ENCODE data around the gene TTC36.

TTC36 gene

DNA sequence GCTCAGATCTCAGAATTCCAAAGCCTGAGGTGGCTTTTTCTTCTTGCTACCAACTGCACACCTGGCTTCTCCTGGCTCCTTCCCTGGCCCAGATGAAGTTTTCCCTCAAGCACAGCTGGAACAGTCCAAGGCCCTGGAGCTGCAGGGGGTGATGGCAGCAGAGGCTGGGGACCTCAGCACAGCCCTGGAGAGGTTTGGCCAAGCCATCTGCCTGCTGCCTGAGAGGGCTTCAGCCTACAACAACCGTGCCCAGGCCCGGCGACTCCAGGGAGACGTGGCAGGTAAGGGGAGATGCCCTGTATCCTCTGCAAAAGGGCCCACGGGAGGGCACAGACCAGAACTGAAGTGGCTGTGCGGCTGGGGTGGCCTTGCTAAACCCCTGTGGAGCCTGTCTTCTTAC is 1.2 kb downstream of the TTC36 start:
- TF ChIP-seq GATA2 (IDR thresholded peaks at IDR 0.05; ENCODE audit: low read depth, low read length) (no peak), GATA3 (IDR thresholded peaks at IDR 0.05; ENCODE audit: low read depth, low read length) (no peak)

DNA sequence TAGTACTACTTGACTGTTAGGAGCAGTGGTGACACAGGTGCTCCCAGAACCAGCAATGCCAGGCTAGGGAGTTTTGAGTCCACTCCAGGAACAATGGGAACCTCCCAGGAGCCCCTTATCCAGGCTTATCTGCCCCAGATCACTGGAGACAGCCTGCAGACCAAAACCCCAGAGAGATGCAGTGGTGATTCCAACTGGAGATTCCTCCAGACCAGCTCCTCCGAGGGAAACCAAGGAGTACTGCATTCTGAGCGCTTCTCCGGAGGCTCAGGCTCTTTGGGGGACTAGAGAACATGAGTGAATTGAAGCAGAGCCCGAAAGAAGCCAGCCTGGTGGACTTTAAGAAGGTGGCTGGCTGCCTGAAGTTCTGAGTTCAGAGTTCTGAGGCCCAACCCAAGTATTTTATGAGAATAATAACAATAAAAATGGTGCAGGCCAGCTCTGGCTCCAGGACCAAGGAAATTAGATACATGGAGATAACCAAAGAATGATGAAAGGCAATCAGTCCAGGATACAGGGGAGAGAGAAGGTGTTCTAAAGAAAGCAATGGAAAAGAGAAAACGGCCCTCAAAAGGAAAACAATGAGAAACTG is 2.4 kb downstream of the TTC36 start:
- no peak for TF ChIP-seq GATA2 (IDR thresholded peaks at IDR 0.05; ENCODE audit: low read depth, low read length)
- TF ChIP-seq GATA3 (IDR thresholded peaks at IDR 0.05; ENCODE audit: low read depth, low read length), result no peak

DNA sequence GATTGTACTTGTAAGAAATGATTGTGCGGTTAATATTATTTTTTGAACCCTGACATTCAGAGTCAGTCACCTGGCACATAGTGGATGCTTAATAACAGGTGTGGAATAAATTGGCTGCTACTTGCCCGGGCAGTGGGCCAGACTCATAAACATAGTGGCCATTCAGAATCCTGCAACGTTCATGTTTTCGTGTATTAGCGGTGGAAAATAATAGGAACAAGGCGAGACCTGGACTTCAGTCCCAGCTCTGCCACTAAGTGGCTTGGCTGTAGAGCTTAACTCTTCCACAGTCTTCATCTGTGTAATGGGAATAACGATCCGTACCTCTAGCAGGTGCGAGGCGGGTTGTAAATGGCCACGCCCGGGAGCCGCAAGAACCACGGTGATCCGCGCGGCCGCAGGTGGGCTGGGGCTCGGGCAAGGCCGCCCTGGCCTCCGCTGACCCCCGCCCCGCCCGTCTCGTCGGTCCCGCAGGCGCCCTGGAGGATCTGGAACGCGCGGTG is 3.0 kb downstream of the TTC36 start:
- TF ChIP-seq GATA2 (IDR thresholded peaks at IDR 0.05; ENCODE audit: low read depth, low read length) (no peak), GATA3 (IDR thresholded peaks at IDR 0.05; ENCODE audit: low read depth, low read length) (no peak)

DNA sequence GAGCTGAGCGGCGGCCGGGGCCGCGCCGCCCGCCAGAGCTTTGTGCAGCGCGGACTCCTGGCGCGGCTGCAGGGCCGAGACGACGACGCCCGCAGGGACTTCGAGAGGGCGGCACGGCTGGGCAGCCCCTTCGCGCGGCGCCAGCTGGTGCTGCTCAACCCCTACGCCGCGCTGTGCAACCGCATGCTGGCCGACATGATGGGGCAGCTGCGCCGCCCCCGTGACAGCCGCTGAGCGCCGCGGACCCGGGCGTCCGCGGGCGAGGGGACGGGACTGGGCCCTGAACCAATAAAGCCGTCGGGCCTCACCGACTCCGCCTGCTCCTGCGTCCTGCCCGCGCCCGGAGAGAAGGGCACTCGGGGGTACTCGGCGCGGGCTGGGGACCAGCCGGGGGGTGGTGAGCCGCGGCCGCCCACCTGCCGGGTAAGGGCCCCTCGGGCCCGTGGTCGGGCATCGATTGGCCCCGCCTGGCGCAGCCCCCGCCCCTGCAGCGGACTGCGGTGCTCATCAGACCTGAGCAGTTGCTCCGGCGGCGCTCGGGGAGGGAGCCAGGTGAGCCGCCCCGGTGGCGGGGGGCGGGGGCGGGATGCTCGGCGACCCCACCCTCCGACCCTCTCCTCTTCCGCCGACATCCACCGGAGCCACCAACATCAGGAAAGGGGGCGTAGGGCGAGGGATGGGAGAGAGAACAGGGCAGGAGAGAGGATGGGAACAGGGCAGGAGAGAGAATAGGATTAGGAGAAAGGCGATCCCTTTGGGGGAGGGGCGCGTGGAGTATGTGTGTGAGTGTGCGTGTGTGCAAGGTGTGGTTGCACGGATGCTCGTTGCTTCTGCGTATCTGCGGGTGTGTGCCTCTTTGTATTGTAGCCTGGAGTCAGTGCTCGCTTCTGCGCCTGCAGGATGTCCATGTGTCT is 3.7 kb downstream of the TTC36 start, which contains the start of gene TMEM25:
TMEM25 (plus strand) TSS at position 510 of the 914 bp plus-strand sequence. CDS start 610 bp downstream, outside the sequence.
- no peak for TF ChIP-seq GATA3 (IDR thresholded peaks at IDR 0.05; ENCODE audit: low read depth, low read length)
- TF ChIP-seq GATA2 (IDR thresholded peaks at IDR 0.05; ENCODE audit: low read depth, low read length), result no peak

DNA sequence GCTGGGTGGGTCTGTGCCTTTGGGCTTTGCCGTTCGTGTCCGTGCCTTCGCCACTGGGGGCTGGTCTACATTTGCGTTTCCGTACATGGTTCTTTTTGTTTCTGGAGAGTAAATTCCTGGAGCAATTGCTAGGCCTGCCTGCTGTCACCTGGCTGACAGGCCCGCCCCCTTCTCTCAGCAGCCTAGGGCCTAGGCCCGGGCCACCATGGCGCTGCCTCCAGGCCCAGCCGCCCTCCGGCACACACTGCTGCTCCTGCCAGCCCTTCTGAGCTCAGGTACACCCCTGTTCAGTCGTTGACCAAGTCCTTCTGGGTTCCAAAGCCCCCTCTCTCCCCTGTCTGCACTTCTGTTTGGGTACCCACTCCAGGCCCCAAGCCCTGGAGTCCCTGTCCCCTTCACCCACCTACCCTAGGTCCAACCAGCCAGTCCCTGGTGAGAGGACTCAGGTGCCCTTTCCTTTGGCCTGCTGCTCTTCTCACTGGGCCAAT is 4.4 kb downstream of the TTC36 start:
- TF ChIP-seq GATA2 (IDR thresholded peaks at IDR 0.05; ENCODE audit: low read depth, low read length) (no peak), GATA3 (IDR thresholded peaks at IDR 0.05; ENCODE audit: low read depth, low read length) (no peak)

DNA sequence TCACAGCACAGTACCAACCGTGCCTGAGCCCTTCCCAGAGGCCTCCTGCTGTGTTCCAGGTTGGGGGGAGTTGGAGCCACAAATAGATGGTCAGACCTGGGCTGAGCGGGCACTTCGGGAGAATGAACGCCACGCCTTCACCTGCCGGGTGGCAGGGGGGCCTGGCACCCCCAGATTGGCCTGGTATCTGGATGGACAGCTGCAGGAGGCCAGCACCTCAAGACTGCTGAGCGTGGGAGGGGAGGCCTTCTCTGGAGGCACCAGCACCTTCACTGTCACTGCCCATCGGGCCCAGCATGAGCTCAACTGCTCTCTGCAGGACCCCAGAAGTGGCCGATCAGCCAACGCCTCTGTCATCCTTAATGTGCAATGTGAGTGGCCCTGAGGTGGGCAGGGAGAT is 4.8 kb downstream of the TTC36 start:
- no peak for TF ChIP-seq GATA2 (IDR thresholded peaks at IDR 0.05; ENCODE audit: low read depth, low read length)
- TF ChIP-seq GATA3 (IDR thresholded peaks at IDR 0.05; ENCODE audit: low read depth, low read length), result no peak

DNA sequence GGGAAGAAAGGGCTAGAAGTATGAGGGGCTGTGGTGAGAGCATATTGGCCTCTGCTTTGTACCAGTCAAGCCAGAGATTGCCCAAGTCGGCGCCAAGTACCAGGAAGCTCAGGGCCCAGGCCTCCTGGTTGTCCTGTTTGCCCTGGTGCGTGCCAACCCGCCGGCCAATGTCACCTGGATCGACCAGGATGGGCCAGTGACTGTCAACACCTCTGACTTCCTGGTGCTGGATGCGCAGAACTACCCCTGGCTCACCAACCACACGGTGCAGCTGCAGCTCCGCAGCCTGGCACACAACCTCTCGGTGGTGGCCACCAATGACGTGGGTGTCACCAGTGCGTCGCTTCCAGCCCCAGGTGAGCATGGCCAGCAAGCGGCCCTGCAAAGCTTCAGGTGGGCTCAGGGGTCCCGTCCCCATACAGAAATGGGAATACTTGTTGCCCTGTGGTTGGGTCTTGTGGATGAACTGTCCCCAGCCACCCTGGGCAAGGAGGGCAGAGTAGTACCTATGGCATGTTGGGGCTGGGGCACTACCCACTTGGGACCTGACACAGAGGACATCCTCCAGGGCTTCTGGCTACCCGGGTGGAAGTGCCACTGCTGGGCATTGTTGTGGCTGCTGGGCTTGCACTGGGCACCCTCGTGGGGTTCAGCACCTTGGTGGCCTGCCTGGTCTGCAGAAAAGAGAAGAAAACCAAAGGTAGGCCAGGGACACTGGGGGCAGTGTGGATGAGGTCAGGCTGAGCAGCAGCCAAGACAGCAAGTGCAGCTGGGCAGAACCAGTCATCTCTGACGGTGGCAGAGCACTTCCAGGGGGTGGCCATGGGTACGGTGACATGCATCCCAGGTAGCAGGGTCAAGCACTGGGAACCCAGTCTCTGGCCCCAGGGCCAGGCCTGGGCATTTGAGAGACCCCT is 5.8 kb downstream of the TTC36 start:
- TF ChIP-seq GATA2 (IDR thresholded peaks at IDR 0.05; ENCODE audit: low read depth, low read length) (no peak), GATA3 (IDR thresholded peaks at IDR 0.05; ENCODE audit: low read depth, low read length) (no peak)

DNA sequence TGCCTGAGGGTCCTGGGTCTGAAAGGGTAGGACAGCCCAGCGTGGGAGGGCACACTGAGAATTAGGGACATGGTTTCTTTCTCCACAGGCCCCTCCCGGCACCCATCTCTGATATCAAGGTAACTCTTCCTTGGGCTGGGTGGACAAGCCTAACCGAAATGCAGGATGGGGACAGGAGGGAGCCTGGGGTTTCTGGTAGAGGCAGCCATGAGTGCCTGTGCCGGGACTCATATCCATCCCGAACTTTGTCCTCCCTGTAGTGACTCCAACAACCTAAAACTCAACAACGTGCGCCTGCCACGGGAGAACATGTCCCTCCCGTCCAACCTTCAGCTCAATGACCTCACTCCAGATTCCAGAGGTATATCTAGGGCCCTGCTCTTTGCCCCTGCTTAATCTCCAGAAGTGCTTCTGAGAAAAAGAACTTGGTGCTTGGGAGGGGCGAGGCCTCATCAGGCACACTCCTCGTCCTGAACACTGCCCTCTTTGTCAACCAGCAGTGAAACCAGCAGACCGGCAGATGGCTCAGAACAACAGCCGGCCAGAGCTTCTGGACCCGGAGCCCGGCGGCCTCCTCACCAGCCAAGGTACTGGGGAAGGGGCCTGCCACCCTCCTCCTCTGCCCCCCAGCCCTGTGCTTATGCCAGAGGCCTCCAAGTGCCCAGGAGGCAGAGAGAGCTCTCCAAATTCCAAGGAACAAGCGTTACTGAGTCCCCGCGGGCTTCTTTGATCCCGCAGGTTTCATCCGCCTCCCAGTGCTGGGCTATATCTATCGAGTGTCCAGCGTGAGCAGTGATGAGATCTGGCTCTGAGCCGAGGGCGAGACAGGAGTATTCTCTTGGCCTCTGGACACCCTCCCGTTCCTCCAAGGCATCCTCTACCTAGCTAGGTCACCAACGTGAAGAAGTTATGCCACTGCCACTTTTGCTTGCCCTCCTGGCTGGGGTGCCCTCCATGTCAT is 6.8 kb downstream of the TTC36 start:
- TF ChIP-seq GATA2 (IDR thresholded peaks at IDR 0.05; ENCODE audit: low read depth, low read length), result no peak
- no peak for TF ChIP-seq GATA3 (IDR thresholded peaks at IDR 0.05; ENCODE audit: low read depth, low read length)

DNA sequence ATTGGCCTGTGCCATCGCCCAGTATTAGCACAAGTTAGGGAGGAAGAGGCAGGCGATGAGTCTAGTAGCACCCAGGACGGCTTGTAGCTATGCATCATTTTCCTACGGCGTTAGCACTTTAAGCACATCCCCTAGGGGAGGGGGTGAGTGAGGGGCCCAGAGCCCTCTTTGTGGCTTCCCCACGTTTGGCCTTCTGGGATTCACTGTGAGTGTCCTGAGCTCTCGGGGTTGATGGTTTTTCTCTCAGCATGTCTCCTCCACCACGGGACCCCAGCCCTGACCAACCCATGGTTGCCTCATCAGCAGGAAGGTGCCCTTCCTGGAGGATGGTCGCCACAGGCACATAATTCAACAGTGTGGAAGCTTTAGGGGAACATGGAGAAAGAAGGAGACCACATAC is 8.0 kb downstream of the TTC36 start:
- no peak for TF ChIP-seq GATA3 (IDR thresholded peaks at IDR 0.05; ENCODE audit: low read depth, low read length)
- TF ChIP-seq GATA2 (IDR thresholded peaks at IDR 0.05; ENCODE audit: low read depth, low read length), result no peak

DNA sequence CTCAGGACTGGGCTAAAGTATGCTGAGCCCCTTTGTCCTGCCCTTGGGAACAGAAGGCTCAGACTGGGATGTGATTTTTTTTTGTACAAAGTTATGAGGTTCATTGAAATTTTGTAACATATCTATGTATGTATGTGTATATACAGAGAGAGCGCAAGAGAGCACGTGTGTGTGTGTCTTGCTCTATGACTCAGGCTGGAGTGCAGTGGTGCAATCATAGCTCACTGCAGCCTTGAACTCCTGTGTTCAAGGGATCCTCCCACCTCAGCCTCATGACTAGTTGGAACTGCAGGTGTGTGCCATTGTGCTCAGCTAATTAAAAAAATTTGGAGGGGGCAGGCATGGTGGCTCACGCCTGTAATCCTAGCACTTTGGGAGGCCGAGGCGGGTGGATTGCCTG is 9.5 kb downstream of the TTC36 start:
- TF ChIP-seq GATA2 (IDR thresholded peaks at IDR 0.05; ENCODE audit: low read depth, low read length) (no peak), GATA3 (IDR thresholded peaks at IDR 0.05; ENCODE audit: low read depth, low read length) (no peak)

DNA sequence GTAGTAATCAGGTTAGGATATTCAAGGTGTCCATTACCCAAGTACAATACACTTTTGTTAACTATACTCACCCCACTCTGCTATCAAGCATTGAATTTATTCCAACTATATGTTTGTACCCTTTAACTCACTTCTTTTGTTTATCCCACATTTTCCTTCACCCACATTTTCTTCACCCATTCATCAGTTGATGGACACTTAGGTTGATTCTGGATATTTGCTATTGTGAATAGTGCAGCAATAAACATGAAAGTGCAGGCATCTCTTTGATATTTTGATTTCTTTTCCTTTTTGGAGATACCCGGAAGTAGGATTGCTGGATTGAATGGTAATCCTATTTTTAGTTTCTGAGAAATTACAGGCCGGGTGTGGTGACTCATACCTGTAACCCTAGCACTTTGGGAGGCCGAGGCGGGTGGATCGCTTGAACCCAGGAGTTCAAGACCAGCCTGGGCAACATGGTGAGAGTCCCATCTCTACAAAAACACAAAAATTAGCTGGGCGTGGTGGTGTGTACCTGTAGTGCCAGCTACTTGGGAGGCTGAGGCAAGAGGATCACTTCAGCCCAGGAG is 10.2 kb downstream of the TTC36 start:
- TF ChIP-seq GATA2 (IDR thresholded peaks at IDR 0.05; ENCODE audit: low read depth, low read length), result no peak
- TF ChIP-seq GATA3 (IDR thresholded peaks at IDR 0.05; ENCODE audit: low read depth, low read length), result no peak

DNA sequence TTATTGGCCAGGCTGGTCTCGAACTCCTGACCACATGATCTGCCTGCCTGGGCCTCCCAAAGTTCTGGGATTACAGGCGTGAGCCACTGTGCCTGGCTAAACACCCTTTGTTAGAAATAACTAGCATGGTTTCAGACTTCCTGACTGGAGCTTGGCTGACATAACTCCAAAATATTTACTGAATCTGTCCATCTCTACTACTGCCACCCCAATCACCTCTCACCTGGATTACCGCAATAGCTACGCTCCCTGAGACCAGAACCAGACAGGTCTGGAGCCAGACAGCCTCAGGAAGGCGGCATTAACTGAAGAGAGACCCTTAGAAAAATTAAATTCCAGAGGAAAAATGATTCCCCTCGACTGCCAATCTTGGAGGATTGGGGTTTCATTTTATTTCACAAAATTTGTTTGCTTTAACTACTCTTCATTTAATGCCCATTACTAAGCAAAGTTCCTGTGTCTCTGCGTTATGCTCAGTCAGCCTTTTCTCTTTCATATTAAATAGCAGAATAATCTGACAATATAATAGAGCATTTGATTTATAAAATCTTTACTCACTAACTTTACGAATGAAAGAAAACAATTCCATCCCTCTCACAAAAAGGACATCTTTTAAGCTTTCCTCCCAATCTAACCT is 16.9 kb downstream of the TTC36 start:
- TF ChIP-seq GATA3 (IDR thresholded peaks at IDR 0.05; ENCODE audit: low read depth, low read length) (no peak), GATA2 (IDR thresholded peaks at IDR 0.05; ENCODE audit: low read depth, low read length) (no peak)

Data from SH-SY5Y (cell line).